HG03108 (cell line): ENCODE measurements around the gene FANK1.
"Not testable (repeated sequence)": the region's sequence is repeated elsewhere in the genome, so short reads cannot be mapped to it uniquely, and the experiment has no call there.

ENCODE experiments used
- ATAC-seq: cut with Tn5 transposase; IDR thresholded peaks from one replicate; pipeline ENCODE4 v1.9.1; 2021; ENCODE audit warnings: moderate library complexity; ENCODE audit not compliant: unreplicated experiment

The FANK1 gene

GRCh38 chr10:125886914-125887512 is 9.4 kb upstream of the FANK1 start:
- no peak for ATAC-seq

GRCh38 chr10:125889441-125889840 is 6.9 kb upstream of the FANK1 start:
- ATAC-seq, result not testable (repeated sequence)

- ATAC-seq, result not testable (repeated sequence)
These were observed 4.0 kb upstream of the FANK1 start for GRCh38 chr10:125892402-125892801.

GRCh38 chr10:125894176-125894575 is 2.2 kb upstream of the FANK1 start:
- not testable (repeated sequence) for ATAC-seq

GRCh38 chr10:125895130-125896087 is 955 bp upstream of the FANK1 start:
- ATAC-seq, result peak; percentile 44

- ATAC-seq, result not testable (repeated sequence)
These were observed 953 bp downstream of the FANK1 start for GRCh38 chr10:125897317-125897716.

- ATAC-seq, result not testable (repeated sequence)
These were observed 4.6 kb downstream of the FANK1 start for GRCh38 chr10:125900963-125901362.

- not testable (repeated sequence) for ATAC-seq
These were observed 6.8 kb downstream of the FANK1 start for GRCh38 chr10:125903135-125903640.

- not testable (repeated sequence) for ATAC-seq
These were observed 9.0 kb downstream of the FANK1 start for GRCh38 chr10:125905069-125905994.

- not testable (repeated sequence) for ATAC-seq
These were observed 11.2 kb downstream of the FANK1 start for GRCh38 chr10:125907598-125907997.

GRCh38 chr10:125908813-125909212 is 12.4 kb downstream of the FANK1 start:
- ATAC-seq, result not testable (repeated sequence)

GRCh38 chr10:125909491-125909890 is 13.1 kb downstream of the FANK1 start:
- ATAC-seq, result not testable (repeated sequence)

- no peak for ATAC-seq
These were observed 14.8 kb downstream of the FANK1 start for GRCh38 chr10:125911145-125911544.

- ATAC-seq, result no peak
These were observed 15.6 kb downstream of the FANK1 start for GRCh38 chr10:125911990-125912389.

GRCh38 chr10:125913277-125913676 is 16.9 kb downstream of the FANK1 start:
- not testable (repeated sequence) for ATAC-seq

GRCh38 chr10:125916977-125917376 is 20.6 kb downstream of the FANK1 start:
- no peak for ATAC-seq

- ATAC-seq, result not testable (repeated sequence)
These were observed 21.5 kb downstream of the FANK1 start for GRCh38 chr10:125917704-125918361.

- ATAC-seq, result not testable (repeated sequence)
These were observed 25.4 kb downstream of the FANK1 start for GRCh38 chr10:125921643-125922306.

- ATAC-seq, result no peak
These were observed 29.0 kb downstream of the FANK1 start for GRCh38 chr10:125925262-125925834.
